Measurements from ENCODE around the gene ARID5A.

GRCh38 chr2:96505231-96505889, 31.2 kb upstream of the ARID5A start, which contains the start of gene NEURL3:
- TF ChIP-seq, protein P1, sequence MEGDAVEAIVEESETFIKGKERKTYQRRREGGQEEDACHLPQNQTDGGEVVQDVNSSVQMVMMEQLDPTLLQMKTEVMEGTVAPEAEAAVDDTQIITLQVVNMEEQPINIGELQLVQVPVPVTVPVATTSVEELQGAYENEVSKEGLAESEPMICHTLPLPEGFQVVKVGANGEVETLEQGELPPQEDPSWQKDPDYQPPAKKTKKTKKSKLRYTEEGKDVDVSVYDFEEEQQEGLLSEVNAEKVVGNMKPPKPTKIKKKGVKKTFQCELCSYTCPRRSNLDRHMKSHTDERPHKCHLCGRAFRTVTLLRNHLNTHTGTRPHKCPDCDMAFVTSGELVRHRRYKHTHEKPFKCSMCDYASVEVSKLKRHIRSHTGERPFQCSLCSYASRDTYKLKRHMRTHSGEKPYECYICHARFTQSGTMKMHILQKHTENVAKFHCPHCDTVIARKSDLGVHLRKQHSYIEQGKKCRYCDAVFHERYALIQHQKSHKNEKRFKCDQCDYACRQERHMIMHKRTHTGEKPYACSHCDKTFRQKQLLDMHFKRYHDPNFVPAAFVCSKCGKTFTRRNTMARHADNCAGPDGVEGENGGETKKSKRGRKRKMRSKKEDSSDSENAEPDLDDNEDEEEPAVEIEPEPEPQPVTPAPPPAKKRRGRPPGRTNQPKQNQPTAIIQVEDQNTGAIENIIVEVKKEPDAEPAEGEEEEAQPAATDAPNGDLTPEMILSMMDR (conservative IDR thresholded peaks at IDR 0.05 in 1 of 2, IDR thresholded peaks at IDR 0.05 in 1 of 2; ENCODE audit: extremely low read depth in 1 of 2, insufficient read depth in 1 of 2, low read depth in 1 of 2, low read length in 2 of 2): no peak
- TF ChIP-seq EZH2 (IDR thresholded peaks at IDR 0.05; ENCODE audit: borderline replicate concordance, low read length): no peak

Measured in mammary epithelial cell (primary cell).